HG03196 (cell line): ENCODE measurements around the gene CRK.
A peak's percentile ranks its signal among the peaks of the same experiment; 100 is the strongest.

Experiments used
- ATAC-seq: cut with Tn5 transposase; IDR thresholded peaks from one replicate; pipeline ENCODE4 v1.9.1; 2021; ENCODE audit not compliant: unreplicated experiment

Gene CRK

DNA sequence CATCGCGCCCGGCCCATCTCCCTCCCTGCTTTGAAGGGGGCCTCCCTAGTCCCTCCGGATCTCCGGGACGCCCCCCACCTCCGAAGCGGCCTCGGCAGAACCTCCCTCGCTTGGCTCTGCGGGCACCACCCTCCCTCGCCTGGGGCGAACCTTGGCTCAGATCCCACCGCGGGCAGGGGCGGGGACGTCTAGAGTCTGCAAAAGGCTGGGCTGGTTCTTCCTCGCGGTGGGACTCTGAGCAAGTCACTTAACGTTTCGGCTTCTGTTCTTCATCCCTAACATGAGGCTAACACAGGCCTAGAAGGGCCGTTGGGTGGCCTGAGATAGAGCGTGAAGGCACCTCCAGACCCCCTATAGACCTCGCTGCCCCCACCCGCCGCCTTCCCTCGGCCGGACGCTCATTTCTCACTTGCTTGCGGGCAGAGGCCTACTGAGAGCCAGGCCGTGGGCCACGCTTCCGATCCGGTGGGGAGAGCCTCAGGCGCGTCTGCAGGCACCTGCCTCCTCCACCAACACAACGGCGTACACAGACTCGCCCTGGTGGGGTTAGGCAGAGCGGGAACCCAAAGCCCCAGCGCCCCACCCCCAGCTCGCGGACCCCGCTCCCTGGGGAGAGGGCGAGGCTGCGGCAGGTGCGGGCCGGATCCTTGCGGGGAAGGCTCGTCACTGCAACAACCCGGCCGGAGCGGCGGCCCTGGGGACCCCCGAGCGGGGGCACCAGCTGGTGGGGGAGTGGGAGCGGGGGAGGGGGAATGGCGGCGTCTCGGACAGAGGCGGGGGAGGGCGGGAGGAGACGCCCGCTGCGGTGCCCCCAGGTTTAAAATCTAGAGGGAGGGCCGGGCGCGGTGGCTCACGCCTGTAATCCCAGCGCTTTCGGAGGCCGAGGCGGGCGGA is 31.0 kb upstream of the CRK start:
- ATAC-seq: no peak

DNA sequence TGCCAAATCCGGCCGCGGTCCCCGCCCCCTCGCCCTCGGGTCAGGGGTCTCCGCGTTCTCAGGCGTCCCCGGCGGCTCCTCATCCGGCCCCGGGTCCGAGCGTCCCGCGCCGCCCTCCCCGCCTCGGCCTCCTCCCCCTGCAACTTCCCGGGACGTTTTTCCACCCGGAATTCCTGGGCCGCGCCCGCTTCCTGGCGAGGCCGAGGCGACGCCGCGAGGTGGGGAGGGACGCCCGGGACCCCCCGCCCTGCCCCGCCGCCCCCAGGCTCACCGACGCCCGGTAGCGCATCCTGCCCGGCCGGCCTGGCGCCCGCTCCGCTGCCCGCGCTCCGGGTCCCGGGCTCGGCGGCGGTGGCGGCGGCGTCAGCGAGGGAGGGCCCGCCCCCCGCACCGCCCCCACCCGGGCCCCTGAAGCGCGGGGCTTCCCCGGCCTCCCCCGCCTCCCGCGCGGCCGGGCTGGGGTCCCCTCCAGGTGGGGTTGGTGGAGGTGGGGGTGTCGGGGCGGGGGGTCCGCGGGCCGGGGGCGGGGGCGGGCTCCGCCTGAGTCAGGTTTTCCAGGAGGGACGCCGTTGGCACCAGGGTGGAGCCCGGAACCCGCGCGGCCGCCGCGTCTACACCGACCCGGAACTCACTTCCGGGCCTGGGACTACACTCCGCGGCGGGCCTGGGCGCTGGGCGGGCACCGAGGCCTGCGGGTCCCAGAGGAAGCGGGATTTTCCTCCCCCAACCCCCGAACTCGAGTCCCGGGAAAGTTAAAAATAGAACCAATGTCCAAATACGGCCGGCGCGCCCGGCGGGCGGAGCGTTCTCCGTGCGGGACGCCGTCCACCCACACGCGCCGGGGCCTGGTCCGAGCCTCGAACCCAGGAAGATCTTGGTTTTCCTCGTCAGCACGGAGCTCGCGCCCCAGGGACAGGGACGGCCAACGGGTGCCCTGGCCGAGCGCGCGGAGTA is 29.7 kb upstream of the CRK start:
- ATAC-seq: peak; percentile 21

DNA sequence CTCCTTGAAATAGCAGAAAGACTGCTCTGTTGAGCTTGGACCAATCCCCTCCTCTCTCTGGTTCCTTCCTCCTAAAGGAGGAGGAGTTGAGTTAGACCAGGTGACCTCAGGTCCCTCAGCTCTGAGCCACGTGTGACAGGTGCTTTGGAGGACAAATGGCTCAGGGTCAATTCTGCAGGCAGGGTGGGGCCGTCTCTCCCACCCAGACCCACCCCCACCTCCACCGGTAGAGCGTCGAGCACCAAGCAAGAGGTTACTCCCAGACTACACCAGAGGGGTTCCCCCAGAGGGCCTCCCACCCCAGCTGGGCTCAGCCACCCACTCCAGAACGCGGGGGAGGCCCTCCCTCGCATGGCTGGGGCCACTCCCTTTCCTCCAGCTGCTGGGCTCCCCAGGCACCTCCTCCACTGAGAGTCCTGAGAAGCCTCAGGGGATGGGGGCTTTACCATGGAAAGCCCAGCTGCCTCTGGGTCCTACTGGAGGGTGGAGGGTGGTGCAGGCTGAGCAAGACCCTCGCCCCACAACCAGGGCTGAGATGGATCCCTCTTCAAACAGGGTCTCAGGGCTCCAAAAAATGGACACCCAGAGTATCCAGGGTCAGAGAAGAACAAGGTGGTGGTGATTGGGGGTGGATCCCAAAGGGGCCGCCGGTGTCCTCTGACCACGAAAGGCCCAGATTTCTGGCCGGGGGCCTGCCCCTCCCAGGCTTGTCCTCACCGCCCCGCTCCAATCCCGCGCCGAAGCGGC is 28.8 kb upstream of the CRK start:
- ATAC-seq: peak; percentile 37

DNA sequence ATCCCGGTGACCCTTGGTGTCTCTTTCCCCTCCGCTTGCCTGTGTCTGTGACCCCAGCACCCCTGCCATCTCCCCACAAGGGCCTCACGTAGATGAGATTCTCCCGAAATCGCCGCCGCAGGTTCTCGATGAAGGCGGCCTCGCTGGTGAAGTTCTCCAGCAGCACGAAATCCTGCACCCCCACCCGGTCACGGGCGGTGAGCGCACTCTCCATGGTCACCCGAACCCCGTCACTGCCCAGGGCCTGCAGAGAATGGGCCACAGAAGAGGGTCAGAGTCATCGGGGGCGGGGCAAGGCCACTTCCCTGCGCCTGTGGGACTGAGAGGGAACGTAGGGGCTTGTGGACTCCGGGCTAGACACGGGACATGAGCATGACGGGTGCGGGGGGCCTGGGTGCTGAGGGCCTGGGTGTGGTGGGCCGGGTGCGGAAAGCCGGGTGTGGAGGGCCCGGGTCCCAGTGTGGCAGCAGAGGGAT is 28.1 kb upstream of the CRK start:
- no peak for ATAC-seq

DNA sequence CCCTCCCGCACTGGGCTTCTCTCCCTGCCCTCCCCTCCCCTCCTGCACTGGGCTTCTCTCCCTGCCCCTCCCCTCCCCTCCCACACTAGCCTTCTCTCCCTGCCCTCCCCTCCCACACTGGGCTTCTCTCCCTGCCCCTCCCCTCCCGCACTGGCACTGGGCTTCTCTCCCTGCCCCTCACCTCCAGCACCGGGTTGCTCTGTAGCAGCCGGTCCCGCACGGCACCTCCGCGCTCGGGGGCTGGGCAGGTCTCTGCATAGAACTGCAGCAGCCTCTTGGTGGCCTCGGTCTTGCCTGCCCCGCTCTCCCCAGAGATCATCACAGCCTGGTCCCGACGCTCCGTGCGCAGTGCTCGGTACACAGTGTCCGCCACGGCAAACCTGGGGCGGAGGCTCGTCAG is 26.6 kb upstream of the CRK start:
- ATAC-seq: no peak

DNA sequence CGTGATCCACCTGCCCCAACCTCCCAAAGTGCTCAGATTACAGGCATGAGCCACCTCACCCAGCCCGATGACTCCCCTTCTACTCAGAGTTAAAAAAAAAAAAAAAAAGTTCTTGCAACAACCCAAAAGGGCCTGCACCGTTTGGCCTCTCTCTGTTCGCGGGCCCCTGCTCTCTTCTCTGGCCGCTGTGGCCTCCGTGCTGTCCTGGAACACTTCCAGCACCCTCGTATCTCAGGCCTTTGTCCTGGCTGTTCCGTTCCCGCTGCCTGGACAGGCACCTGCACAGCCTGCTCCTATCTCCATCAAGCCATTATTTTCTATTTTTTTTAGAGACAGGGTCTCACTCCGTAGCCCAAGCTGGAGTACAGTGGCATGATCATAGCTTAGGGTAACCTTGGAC is 25.7 kb upstream of the CRK start:
- ATAC-seq: no peak

DNA sequence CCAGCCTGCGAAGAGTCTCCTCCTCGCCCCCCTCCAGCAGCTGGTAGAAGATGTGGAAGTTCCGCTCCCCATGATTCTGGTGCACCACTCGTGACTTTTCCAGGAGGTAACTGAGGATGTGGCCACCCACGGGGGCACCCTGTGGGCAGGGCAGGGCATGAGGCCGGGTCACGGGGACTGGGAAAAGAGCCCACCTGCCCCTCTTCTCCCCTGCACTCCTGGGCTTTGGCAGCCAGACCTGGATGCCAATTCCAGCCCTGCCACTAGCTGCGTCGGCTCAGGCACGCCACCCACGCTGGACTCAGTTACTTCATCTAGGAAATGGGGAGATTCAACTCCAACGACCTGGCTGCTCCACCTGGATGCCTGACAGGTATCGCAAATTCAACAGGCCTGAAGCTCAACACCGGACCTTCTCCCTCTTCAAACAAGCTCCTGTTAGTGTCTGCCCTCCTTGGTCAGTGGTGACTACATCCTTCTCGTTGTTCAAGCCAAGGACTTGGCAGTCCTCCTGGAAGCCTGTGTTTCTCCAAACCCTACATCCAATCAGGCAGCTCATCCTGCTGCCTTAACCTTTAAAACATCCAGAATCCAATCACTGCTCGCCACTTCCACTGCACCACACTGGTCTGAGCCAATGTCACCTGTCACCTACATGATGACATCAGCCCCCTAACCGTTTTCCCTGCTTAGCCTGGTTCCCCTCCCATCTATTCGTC is 24.9 kb upstream of the CRK start:
- ATAC-seq: no peak

DNA sequence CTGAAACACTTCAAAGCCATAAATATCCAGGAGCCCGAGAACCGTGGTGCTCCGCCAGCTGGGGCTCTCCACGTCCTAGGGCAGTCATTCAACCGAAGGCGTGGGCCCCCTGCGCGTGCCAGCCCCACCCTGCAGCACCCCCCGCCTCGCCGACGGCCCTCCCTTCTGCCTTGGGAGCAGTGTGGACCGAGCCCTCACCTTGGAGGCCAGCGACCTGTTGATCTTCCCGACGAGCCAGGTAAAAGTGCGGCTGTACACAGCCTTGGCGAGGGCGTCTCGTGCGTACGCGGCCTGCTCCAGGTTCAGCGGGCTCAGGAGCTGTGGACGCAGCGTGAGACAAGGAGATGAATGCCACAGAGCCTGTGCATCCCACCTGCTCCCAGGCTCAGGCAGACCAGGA is 22.4 kb upstream of the CRK start:
- no peak for ATAC-seq

DNA sequence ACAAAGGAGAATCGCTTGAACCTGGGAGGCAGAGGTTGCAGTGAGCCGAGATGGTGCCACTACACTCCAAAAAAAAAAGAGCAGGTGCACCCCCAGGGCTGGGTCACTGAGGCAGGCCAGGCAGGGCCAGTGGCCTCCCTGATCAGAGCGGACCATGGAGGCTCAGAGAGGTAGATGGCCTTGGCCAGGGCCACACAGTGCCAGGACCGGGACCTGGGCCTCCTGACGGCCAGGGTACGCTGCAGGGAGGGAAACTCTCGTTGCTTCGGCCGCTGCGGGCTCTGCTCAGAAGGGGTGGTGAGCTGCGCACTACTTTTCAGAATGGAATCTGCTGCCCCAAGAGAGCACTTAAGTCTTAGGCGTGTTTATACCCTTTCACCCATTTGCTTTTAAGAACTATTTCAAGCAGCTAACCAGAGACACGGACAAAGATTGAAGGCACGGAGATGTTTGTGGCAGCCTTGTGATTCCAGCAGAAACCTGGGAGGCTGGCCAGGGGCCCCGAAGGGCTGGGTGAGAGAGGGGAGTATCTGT is 19.4 kb upstream of the CRK start:
- no peak for ATAC-seq

DNA sequence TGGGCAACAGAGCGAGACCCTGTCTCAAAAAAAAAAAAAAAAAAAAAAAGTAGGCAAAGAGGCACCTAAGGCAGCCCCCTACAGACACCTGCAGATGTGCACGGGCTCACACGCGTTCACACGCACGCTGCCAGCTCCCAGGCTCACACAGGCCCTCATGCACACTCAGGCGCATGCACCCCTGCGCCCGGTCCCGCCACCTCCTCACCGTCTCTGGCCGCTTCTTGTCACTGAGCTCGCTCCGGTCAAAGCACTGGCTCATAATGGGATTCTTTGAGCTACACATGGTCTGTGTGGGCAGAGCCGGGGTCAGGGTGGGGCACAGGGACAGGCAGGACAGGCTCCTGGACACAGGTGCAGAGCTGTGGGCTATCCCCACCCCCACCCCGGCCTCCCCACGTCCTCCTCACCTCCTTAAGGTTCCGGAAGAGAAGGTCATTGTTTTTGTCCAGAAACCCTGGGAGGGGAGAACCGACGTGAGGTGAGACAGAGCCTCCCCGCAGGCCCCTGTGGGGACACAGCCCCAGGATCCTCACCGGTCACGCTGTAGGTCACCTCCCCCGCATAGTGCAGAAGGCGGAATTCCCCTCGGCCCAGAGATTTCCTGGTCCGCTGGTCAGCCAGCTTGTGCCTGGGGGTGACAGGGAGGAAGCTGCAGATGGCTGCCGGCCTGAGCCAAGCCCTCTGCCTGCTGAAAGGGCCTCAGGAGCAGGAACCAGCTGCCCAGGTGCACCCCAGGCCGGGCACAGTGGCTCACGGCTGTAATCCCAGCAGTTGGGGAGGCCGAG is 18.6 kb upstream of the CRK start:
- peak; percentile 41 for ATAC-seq

DNA sequence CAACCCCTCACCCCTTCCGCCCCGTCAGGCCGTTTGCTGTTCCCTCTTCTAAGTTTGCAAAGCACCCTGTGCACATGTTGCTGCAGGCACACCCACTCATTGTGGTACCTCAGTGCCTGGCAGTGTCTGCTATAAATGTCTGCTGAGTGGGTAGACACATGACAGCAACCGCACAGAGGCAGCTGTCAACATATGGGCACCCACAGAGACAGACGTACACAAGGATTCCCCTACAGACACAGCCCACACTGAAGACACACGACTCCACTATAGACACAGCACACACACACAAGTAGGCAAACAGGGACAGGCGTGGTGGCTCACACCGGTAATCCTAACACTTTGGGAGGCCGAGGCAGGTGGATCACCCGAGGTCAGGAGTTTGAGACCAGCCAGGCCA is 17.8 kb upstream of the CRK start:
- ATAC-seq: no peak

DNA sequence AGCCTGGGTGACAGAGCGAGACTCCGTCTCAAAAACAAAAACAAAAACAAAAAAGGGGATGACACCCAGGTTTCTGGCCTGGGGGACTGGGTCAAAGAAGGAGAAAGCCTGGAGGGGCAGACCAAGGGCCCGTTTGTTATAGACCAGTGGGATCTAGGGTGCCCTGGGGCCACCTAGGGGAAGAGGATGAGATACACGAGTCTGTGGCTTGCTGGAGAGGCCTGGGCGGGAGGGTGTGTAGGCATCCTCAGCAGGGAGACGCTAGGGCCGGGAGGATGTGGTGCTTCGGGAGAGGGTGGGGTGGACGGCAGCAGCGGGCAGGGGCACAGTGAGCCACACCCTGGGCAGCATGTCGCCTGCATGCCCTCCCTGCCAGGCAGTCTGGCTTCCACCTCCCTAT is 17.1 kb upstream of the CRK start:
- ATAC-seq: no peak

DNA sequence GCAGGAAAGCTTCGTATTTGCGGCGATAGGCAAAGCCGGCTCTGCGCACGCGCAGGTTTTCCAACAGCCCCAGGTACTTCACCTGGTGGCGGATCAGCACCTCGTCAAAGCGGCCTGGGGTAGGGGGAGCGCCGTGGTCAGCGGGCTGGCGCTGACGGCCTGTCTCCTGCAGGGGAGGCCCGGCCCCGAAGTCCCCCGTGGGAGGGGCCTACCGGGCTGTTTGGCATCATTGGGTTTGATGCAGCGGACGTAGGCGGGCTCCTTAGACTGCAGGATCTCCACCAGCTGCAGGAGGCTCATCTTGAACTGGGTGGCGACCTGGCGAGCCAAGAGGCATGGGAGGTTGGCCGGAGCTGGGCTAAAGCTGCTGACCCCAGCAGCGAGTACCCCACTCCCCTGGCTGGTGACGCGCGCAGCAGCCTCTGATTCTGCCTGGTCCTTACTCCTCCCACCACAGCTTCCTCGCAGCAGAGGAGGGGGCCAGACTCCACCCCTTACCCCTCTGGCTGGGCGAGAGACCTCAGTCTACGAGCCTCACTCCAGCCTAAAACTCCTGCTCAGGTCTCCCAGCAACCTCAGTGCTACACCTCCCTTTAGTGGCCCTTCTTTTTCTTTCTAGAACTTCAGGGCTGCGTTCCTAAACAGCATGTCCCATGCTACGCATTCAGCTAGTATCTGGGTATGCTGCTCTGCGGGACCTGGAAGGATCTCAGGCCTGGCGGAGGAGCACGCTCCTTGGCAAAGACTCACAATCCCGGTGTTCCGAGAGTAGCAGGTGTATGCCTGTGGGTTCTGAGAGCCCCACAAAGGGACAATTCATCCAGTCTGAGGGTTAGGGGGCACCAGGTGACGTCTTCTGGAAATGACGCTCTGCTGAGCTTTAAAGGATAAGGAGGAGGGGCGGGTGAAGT is 16.1 kb upstream of the CRK start:
- ATAC-seq: no peak

DNA sequence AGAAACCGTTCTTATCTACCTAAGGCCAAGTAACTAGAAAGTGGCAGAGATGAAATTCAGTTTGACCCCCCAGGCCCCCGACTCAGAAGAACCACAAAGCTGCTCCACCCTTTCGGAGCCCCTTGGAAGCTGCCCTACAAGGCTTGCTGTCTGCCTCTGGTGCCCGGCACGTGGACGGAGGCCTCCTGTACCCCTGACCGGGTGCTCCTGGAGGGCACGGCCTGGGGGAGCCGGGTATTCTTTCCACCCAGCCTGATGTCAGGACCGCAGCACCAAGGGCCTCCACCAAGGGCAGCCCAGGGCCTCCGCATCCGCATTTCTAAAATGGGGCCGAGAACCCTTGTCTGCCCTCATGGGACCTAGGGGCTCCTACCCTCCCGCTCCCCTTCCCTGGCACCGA is 15.5 kb upstream of the CRK start:
- ATAC-seq: no peak

DNA sequence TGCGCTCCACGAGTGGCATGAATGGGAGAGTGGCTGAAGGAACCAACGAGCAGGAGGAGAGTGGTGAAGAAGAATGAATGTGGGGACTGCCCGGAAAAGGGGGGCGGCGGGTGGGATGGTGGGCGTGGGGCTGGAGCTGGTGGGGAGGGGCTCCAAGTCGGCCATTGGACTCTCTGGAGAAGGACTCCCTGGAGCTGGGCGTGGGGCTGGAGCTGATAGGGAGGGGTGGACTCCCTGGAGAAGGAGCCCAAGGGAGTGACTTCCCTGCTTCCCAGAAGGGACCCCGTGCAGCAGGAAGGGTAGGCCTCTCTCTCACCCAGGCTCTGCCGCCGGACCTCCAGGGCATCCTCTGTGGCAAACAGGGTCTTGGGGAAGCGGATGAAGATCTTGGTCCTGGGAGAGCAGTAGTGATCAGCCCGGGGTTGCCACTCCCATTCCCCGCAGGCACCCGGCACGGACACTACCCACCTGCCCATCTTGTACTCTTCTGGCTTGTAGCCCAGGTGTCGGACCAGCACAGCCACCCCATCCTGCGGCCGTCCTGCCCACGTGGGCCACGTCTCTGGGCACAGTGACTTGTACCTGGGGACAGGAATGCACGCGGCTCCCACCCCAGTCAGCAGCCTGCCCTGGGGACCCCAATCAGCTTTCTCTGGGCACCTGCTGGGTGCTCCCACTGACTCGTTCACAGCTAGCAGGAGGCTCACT is 14.9 kb upstream of the CRK start:
- ATAC-seq: no peak

DNA sequence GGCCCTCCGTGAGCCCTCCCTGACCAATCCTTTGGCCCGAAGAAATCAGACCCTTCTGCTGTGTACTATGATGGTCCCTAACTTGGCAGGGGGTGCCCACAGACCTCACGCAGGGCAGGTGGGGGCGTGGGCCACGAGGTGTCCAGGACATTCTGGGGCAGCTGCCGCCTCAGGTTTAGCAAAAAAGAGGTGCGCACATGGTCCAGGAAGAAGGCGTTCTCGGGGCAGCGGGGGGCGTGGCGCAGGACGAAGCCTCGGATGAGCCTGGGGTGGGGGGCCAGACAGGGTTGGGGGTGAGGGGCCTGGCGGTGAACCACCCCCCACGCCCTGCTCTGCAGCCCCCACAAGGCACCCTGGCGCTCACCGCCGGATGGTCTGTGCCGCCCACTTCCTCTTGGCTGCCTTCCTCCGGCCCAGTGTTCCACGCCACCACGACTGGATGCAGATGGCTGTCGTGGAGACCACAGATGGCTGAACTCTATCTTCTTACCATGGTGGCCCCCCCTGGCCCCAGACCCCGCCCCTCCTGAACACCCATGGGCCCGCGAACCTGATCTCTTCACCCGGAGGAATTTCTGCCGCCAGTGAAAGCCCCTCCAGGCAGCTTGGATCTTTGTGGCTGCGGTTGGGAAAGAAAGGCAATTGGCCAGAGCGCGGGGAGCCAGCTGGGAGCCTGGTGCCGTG is 14.2 kb upstream of the CRK start:
- no peak for ATAC-seq

DNA sequence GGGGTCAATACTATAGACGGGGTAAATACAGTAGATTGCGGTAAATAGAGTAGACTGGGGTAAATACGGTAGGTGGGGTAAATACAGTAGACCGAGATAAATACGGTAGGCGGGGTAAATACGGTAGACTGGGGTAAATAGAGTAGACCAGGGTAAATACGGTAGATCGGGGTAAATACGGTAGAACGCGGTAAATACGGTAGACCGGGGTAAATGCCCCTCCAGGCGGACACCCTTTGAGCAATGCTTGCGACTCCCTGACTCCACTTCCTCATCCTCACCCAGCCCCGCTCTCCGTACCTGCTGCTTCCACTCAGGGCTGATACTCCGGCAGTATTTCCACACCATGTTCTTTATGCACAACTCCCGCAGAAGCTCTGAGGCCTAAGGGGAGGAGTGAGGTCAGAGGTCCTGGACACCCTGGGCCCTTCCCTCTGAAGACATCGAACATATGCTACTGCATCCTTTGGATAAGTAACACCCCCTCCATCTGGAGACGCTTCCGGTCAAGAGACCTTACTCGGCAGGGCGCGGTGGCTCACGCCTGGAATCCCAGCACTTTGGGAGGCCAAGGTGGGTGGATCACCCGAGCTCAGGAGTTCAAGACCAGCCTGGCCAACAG is 13.3 kb upstream of the CRK start:
- no peak for ATAC-seq
